Measurements from ENCODE around the gene NEK5.
"Not testable (repeated sequence)": the region's sequence is repeated elsewhere in the genome, so short reads cannot be mapped to it uniquely, and the experiment has no call there.

Gene NEK5

DNA sequence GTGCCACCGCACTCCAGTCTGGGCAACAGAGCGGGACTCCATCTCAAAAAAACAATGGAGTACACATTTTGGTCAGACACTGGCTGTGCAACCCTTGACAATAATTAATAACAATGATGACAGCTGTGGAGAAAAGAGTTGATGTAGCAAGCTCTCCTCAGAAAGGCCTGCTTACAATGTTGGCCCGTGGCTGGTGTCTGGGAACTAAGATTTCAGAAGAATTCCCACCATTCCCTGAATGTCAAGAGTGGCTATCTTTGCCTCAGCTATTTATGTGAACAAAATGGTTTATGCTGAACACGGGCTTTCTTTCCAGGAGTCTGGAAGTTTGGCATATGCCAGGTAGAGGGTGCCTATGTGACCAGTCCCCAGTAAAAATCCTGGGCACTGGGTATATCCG is 25.5 kb downstream of the NEK5 start:
- DNase-seq (ENCODE audit: low spot score) = no peak
- CTCF ChIA-PET = no interaction called here
- H3K27ac ChIP-seq = no peak overlapping the region
- POLR2A ChIA-PET (ENCODE audit: low non-redundant PET) = no interaction called here
- TF ChIP-seq, protein P1, sequence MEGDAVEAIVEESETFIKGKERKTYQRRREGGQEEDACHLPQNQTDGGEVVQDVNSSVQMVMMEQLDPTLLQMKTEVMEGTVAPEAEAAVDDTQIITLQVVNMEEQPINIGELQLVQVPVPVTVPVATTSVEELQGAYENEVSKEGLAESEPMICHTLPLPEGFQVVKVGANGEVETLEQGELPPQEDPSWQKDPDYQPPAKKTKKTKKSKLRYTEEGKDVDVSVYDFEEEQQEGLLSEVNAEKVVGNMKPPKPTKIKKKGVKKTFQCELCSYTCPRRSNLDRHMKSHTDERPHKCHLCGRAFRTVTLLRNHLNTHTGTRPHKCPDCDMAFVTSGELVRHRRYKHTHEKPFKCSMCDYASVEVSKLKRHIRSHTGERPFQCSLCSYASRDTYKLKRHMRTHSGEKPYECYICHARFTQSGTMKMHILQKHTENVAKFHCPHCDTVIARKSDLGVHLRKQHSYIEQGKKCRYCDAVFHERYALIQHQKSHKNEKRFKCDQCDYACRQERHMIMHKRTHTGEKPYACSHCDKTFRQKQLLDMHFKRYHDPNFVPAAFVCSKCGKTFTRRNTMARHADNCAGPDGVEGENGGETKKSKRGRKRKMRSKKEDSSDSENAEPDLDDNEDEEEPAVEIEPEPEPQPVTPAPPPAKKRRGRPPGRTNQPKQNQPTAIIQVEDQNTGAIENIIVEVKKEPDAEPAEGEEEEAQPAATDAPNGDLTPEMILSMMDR (conservative IDR thresholded peaks at IDR 0.05; ENCODE audit: low read depth) = no peak

DNA sequence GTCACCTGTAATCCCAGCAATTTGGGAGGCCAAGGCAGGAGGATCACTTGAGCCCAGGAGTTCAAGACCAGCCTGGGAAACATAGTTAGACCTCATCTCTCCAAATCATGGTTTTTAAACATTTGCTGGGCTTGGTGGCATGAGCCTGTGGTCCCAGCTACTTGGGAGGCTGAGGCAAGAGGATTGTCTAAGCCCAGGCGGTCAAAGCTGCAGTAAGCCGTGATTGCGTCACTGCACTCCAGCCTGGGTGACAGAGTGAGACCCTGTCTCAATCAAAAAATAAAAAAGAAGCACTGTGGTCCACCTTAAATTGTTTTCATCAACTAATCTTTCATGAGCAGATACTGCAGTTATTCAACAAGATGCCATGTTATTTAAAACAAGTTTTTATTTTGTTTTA is 26.4 kb downstream of the NEK5 start:
- POLR2A ChIA-PET (ENCODE audit: low non-redundant PET); H3K27ac ChIP-seq; DNase-seq (ENCODE audit: low spot score): not testable (repeated sequence)
- CTCF ChIA-PET = interaction anchor here (0.6 kb wide), 1 partner anchor 12 kb away, joined by 4 read pairs; no protein-coding TSS in a partner anchor

DNA sequence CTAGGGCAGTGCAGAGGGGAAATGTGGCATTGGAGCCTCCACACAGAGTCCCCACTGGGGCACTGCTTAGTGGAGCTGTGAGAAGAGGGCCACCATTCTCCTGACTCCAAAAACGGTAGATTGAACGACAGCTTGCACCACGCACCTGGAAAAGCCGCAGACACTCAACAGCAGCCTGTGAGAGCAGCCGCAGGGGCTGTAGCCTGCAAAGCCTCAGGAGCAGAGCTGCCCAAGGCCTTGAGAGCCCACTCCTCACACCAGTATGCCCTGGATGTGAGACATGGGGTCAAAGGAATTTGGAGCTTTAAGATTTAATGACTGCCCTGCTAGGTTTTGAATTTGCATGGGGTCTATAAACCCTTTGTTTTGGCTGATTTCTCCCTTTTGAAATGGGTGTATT is 31.7 kb downstream of the NEK5 start:
- TF ChIP-seq, protein P1 (conservative IDR thresholded peaks at IDR 0.05; ENCODE audit: low read depth) = no peak
- CTCF ChIA-PET = no interaction called here

DNA sequence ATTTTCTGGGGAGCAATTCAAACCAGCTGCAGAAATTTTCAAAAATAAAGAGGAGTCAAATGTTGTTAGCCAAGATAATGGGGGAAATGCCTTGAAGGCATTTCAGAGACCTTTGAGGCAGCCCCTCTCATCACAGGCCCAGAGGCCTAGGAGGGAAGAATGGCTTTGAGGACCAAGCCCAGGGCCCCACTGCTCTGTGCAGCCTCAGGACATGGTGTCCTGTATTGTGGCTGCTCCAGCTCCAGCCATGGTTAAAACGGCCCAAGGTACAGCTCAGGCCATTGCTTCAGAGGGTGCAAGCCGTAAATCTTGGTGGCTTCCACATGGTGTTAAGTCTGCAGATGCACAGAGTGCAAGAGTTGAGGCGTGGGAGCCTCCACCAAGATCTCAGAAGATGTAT is 32.1 kb downstream of the NEK5 start:
- no peak overlapping the region for H3K27ac ChIP-seq
- DNase-seq (ENCODE audit: low spot score) = no peak
- POLR2A ChIA-PET (ENCODE audit: low non-redundant PET) = no interaction called here
- TF ChIP-seq, protein P1 (conservative IDR thresholded peaks at IDR 0.05; ENCODE audit: low read depth) = no peak
- CTCF ChIA-PET = no interaction called here

More for the DNA sequence above, 31.7 kb downstream of the NEK5 start:
- DNase-seq (ENCODE audit: low spot score) = no peak
- no peak overlapping the region for H3K27ac ChIP-seq
- POLR2A ChIA-PET (ENCODE audit: low non-redundant PET) = no interaction called here

DNA sequence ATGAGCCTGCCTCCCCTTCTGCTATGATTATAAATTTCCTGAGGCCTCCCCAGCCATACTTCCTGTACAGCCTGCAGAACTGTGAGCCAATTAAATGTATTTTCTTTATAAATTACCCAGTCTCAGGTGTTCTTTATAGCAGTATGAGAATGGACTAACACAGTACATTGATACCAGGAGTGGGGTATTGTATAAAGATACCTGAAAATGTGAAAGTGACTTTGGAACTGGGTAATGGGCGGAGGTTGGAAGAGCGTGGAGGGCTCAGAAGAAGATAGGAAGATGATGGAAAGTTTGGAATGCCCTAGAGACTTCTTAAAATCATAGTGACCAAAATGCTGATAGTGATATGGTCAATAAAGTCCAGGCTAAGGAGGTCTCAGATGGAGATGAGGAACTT is 32.8 kb downstream of the NEK5 start:
- CTCF ChIA-PET = interaction anchor here (0.6 kb wide), 1 partner anchor 27 kb away, joined by 5 read pairs; no protein-coding TSS in a partner anchor
- TF ChIP-seq, protein P1 (conservative IDR thresholded peaks at IDR 0.05; ENCODE audit: low read depth) = no peak
- no peak for DNase-seq (ENCODE audit: low spot score)
- no peak overlapping the region for H3K27ac ChIP-seq
- POLR2A ChIA-PET (ENCODE audit: low non-redundant PET) = no interaction called here

DNA sequence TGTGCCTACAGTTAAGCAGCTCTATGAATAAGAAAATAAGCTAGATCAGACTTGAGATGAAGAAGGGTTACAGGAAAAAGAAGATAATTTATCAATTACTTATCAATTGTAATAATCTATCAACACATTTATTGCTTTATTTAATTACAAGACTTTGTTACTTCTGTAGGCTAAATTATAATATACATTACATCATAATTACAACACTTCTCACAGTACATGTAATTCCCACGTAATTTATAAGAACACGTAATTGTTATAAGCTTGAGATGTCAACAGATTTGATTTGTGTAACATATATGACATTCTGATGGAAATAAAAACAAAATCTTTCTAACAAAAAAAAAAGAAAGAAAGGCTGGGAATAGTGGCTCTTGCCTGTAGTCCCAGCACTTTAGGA is 36.8 kb downstream of the NEK5 start:
- no peak overlapping the region for H3K27ac ChIP-seq
- POLR2A ChIA-PET (ENCODE audit: low non-redundant PET) = no interaction called here
- no peak for DNase-seq (ENCODE audit: low spot score)
- CTCF ChIA-PET = no interaction called here
- TF ChIP-seq, protein P1 (conservative IDR thresholded peaks at IDR 0.05; ENCODE audit: low read depth) = no peak

DNA sequence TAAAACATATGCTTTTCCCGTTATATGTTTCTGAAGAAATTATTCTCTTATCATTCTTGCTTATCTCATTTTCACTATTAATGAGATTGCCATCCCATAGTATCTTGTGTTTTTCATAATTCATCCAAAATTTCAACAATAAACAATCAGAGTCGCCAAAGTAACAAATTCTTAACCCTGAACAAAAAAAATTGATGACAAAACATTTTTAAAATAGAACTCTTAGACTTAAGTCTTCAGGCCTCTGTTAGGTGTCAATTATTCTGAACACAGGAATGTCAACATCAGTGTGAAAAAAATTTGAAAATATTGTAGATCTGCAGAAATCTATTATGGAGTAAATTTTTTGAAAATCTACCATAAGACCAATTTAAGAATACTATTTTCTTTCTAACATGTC is 37.4 kb downstream of the NEK5 start:
- CTCF ChIA-PET = no interaction called here
- POLR2A ChIA-PET (ENCODE audit: low non-redundant PET) = no interaction called here
- TF ChIP-seq, protein P1 (conservative IDR thresholded peaks at IDR 0.05; ENCODE audit: low read depth) = no peak
- DNase-seq (ENCODE audit: low spot score) = no peak
- H3K27ac ChIP-seq = no peak overlapping the region

All from RWPE1 (cell line).